ENCODE results near the gene CLEC11A.

GRCh38 chr19:50723735-50724521 lies 764 bp downstream of the CLEC11A start:
- no peak for TF ChIP-seq CTCF (conservative IDR thresholded peaks at IDR 0.05; ENCODE audit: low read length)
- no peak for TF ChIP-seq EZH2phosphoT487 (IDR thresholded peaks at IDR 0.05; ENCODE audit: borderline replicate concordance)
